Gastroesophageal sphincter (tissue), 4 donors: Measurements from ENCODE around the gene DDAH2. TPM values are rescaled to one million over a fixed set of nuclear protein-coding genes. Genes with fewer than 3 reads are reported as not detected.

Experiments used
- ATAC-seq: fragments of 150-250 bp; one replicate; pipeline ENCODE4 v1.9.1; 2016; ENCODE audit warnings: mild to moderate bottlenecking, moderate library complexity
- H3K27ac ChIP-seq, 4 donors: fragments of 200-600 bp; sonication (generic) in 3 of 4; 1 replicate in 3 of 4; 2 replicates in 1 of 4; pipeline ENCODE4 v1.5.1; 2016 to 2019
- H3K27me3 ChIP-seq: fragments of 200-600 bp; sonication (generic); one replicate; pipeline ENCODE4 v1.5.1; 2019
- H3K36me3 ChIP-seq, 2 donors: fragments of 200-600 bp; sonication (generic); one replicate each; pipeline ENCODE4 v1.5.1; 2019; ENCODE audit warnings: control low read depth in 1 of 2
- H3K4me1 ChIP-seq, 3 donors: fragments of 200-600 bp; sonication (generic); 1 replicate in 2 of 3; 2 replicates in 1 of 3; pipeline ENCODE4 v1.5.1; 2016 to 2019; ENCODE audit warnings: control low read depth in 2 of 3
- H3K4me3 ChIP-seq, 2 donors: fragments of 200-600 bp; sonication (generic); one replicate each; pipeline ENCODE4 v1.5.1; 2019; ENCODE audit warnings: mild to moderate bottlenecking in 1 of 2, moderate library complexity in 1 of 2
- H3K9me3 ChIP-seq, 3 donors: fragments of 200-600 bp; sonication (generic); one replicate each; pipeline ENCODE4 v1.5.1; 2017 to 2019; ENCODE audit warnings: control low read depth in 2 of 3
- EP300 ChIP-seq: sonication (generic); formaldehyde crosslinking; IDR thresholded peaks from one replicate; pipeline ENCODE4 v1.6.1; 2017; ENCODE audit warnings: antibody characterized with exemption, mild to moderate bottlenecking
- POLR2A ChIP-seq, 2 donors: fragments of 450-650 bp; IDR thresholded peaks; one replicate each; pipeline ENCODE4 v1.6.1; 2017; ENCODE audit warnings: antibody characterized with exemption in 2 of 2, mild to moderate bottlenecking in 2 of 2, moderate library complexity in 1 of 2
- POLR2AphosphoS5 ChIP-seq: sonication (generic); formaldehyde crosslinking; IDR thresholded peaks from one replicate; pipeline ENCODE4 v1.6.1; 2017; ENCODE audit warnings: antibody characterized with exemption
- WGBS, 2 donors: methylation state at CpG; one replicate each; pipeline ENCODE4 v1.1.5; 2018; ENCODE audit warnings: low coverage in 1 of 2; 5-methylcytosine and 5-hydroxymethylcytosine counted together
- small RNA-seq, 4 donors: library from RNA; depleted of rRNA; stranded (forward); fragments of <200 nt; gene quantifications; one replicate each; pipeline ENCODE3, GENCODE V24; 2016
- total RNA-seq, 4 donors: library from RNA; depleted of rRNA; stranded (reverse); fragments of >200 nt; gene quantifications; one replicate each; pipeline ENCODE4 v1.1.0, GENCODE V29; 2016
- TF ChIP-seq, protein P1 (sequence below), 4 experiments: fragments of 200-600 bp in 2 of 4; fragments of 450-650 bp in 2 of 4; sonication (generic) in 1 of 4; IDR thresholded peaks; one replicate each; pipeline ENCODE4 v1.5.1; 2017 to 2019; ENCODE audit warnings: antibody characterized with exemption in 4 of 4, mild to moderate bottlenecking in 2 of 4, moderate library complexity in 2 of 4

DDAH2 gene
- total RNA-seq, 4 donors from 2014 or later, result 75.6 to 127 (median 99.0) TPM

DNA sequence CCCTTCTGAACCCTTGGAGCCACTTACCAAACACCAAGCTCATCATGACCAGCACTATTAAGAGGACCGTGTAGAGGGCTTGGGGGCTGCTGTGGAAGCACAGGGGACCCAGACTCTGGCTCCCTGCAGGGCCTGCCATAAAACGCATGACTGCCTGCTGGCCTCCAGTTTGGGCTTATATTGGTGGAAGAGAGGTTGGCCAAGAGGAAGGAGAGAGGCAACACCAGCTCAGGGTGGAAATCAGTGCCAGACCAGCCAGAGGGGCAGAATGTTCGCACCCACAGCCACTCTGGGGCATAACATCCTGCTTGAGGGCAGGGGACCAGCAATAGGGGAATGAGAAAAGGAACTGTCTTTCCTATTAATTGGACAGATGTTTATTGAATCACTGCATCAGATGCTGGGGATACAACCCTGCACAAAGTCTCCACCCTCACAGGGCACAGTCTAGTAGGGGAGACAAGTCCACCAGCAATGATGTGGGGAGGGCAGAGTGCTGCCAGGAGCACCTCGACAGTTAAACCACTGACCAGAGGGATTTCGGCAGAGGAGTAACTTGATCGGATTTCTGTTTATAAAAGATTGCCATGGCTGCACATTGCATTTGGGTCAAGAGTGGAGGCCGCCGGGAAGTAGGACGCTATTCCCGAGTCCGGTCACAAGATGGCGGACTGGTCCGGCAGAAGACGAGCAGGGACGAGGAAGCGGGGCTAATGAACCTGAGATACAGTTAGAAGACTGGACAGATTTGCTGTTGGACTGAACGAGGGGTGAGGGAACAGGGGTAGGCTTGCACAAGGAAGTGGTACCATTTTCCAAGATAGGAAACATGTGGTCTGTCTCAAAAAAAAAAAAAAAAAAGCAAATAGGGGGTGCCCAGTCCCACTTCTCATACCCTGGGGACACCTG is 48.6 kb downstream of the DDAH2 start, which contains the start of gene LY6G5C:
Gene LY6G5C, minus strand, starts transcription at position 842 of the 909 bp plus-strand sequence. Its CDS starts 694 bp downstream, at position 148.
- H3K4me3 ChIP-seq, result peak within 1 kb of the TSS; percentile 46 to 50
- WGBS, 2 donors, result 5 to 15% methylated on average over 5 to 11 of the region's 17 CpGs
- peak; percentile 88 for ATAC-seq
- no peaks in the 10 kb centered on the region for H3K9me3 ChIP-seq
- H3K27me3 ChIP-seq, result no peaks in the 10 kb centered on the region
- H3K27ac ChIP-seq, result peak within 1 kb of the TSS in 3 of 4 donors; percentile 58 to 86 (median 67)
- peaks cover 0 to 2% of the 10 kb centered on the region in 2 donors for H3K36me3 ChIP-seq
- TF ChIP-seq POLR2AphosphoS5, result peak; percentile 44
- TF ChIP-seq, protein P1, sequence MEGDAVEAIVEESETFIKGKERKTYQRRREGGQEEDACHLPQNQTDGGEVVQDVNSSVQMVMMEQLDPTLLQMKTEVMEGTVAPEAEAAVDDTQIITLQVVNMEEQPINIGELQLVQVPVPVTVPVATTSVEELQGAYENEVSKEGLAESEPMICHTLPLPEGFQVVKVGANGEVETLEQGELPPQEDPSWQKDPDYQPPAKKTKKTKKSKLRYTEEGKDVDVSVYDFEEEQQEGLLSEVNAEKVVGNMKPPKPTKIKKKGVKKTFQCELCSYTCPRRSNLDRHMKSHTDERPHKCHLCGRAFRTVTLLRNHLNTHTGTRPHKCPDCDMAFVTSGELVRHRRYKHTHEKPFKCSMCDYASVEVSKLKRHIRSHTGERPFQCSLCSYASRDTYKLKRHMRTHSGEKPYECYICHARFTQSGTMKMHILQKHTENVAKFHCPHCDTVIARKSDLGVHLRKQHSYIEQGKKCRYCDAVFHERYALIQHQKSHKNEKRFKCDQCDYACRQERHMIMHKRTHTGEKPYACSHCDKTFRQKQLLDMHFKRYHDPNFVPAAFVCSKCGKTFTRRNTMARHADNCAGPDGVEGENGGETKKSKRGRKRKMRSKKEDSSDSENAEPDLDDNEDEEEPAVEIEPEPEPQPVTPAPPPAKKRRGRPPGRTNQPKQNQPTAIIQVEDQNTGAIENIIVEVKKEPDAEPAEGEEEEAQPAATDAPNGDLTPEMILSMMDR (IDR thresholded peaks at IDR 0.05), result peak in 3 of 4 experiments; percentile 66 to 85 (median 67)
- TF ChIP-seq POLR2A (IDR thresholded peaks at IDR 0.05), result no peak
- TF ChIP-seq EP300, result no peak
- H3K4me1 ChIP-seq, result peaks cover 0 to 35% (median 5%) of the 10 kb centered on the region in 3 donors

DNA sequence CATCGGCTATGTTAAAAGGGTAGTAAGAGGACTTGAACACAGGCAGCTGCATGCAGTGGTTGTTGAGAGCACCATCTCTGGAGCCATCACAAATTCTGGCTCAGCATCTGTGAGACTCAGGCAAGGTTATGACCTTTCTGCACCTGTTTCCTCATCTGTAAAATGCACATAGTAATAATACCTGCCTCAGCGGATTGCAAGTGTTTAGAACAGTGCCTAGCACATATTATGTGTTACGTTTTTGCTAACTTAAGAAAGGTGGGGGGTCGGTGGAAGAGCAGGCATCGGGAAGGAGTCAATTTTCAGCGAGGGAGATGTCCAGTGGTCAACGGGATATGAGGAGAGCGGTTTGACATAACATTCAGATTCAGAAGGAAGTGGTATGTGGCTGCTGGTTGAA is 51.1 kb downstream of the DDAH2 start:
- Histone ChIP-seq H3K4me3 (no peak overlapping the region), H3K27ac (no peak overlapping the region), H3K9me3 (no peaks in the 10 kb centered on the region), H3K27me3 (no peaks in the 10 kb centered on the region), H3K36me3 (peaks cover 0 to 16% of the 10 kb centered on the region in 2 donors), H3K4me1 (peaks cover 0 to 25% (median 5%) of the 10 kb centered on the region in 3 donors)
- ATAC-seq, result no peak
- TF ChIP-seq EP300, result no peak
- WGBS, 2 donors, result 74 to 81% methylated on average over 5 to 8 of the region's 8 CpGs

Small RNA genes lying within 50 kb of the gene (small RNA-seq; reads per million reads assigned to genes)
- gene LY6G6D (0 reads per million in 4 donors), gene MIR4646 (0 to 0.37 (median 0) reads per million in 4 donors), gene MSH5-SAPCD1 (0 reads per million in 4 donors), gene RF00019 (0 reads per million in 4 donors), gene RNU6-850P (0 reads per million in 4 donors), gene SAPCD1 (0 reads per million in 4 donors)

Other genes starting within 250 kb of the DDAH2 start
- gene MICB, start 231.2 kb downstream of the DDAH2 start, total RNA-seq, result 1 to 10 TPM; 1.7 to 4.8 (median 2.0) TPM
- gene MCCD1, start 200.3 kb downstream of the DDAH2 start, total RNA-seq, result not detected
- gene DDX39B, start 187.3 kb downstream of the DDAH2 start, total RNA-seq, result 100 to 1,000 TPM; 125 to 327 (median 217) TPM
- 1 to 10 TPM; 1.3 to 5.7 (median 2.9) TPM for gene ATP6V1G2, start 182.7 kb downstream of the DDAH2 start, total RNA-seq
- 10 to 100 TPM; 21.3 to 44.2 (median 28.5) TPM for gene NFKBIL1, start 181.7 kb downstream of the DDAH2 start, total RNA-seq
- not detected for gene LTA, start 157.0 kb downstream of the DDAH2 start, total RNA-seq
- under 1 TPM in 1 of 4 donors, not detected in 3; 0.81 TPM for gene TNF, start 153.7 kb downstream of the DDAH2 start, total RNA-seq
- gene LTB, start 146.9 kb downstream of the DDAH2 start, total RNA-seq, result under 1 TPM in 1 of 4 donors, not detected in 3; 0.57 TPM
- gene LST1, start 143.0 kb downstream of the DDAH2 start, total RNA-seq, result 1 to 10 TPM; 1.4 to 7.7 (median 6.9) TPM
- gene NCR3, start 136.3 kb downstream of the DDAH2 start, total RNA-seq, result not detected
- gene AIF1, start 114.1 kb downstream of the DDAH2 start, total RNA-seq, result 10 to 100 TPM in 3 of 4 donors, 1 to 10 TPM in 1; 5.6 to 46.4 (median 21.3) TPM
- 100 to 1,000 TPM in 1 of 4 donors, 10 to 100 TPM in 3; 47.9 to 137 (median 76.2) TPM for gene PRRC2A, start 108.6 kb downstream of the DDAH2 start, total RNA-seq
- gene BAG6, start 76.6 kb downstream of the DDAH2 start, total RNA-seq, result 100 to 1,000 TPM; 131 to 252 (median 190) TPM
- 1 to 10 TPM in 3 of 4 donors, under 1 TPM in 1; 0.62 to 7.4 (median 3.2) TPM for gene APOM, start 73.4 kb downstream of the DDAH2 start, total RNA-seq
- gene C6orf47, start 68.5 kb downstream of the DDAH2 start, total RNA-seq, result 10 to 100 TPM; 30.0 to 40.0 (median 36.1) TPM
- gene GPANK1, start 64.3 kb downstream of the DDAH2 start, total RNA-seq, result 10 to 100 TPM; 17.1 to 22.3 (median 17.9) TPM
- gene CSNK2B, start 63.2 kb downstream of the DDAH2 start, total RNA-seq, result 100 to 1,000 TPM; 162 to 197 (median 167) TPM
- 1 to 10 TPM in 3 of 4 donors, under 1 TPM in 1; 0.10 to 9.3 (median 3.9) TPM for gene LY6G5B, start 59.3 kb downstream of the DDAH2 start, total RNA-seq
- 1 to 10 TPM in 1 of 4 donors, under 1 TPM in 1, not detected in 2; 0.94 to 1.9 TPM for gene LY6G5C, start 48.2 kb downstream of the DDAH2 start, total RNA-seq
- 10 to 100 TPM; 37.4 to 49.8 (median 47.2) TPM for gene ABHD16A, start 26.0 kb downstream of the DDAH2 start, total RNA-seq
- not detected for gene LY6G6F, start 22.4 kb downstream of the DDAH2 start, total RNA-seq
- gene LY6G6D, start 14.0 kb downstream of the DDAH2 start, total RNA-seq, result not detected
- gene LY6G6C, start 7.6 kb downstream of the DDAH2 start, total RNA-seq, result not detected
- gene MPIG6B, start 5.9 kb downstream of the DDAH2 start, total RNA-seq, result under 1 TPM in 1 of 4 donors, not detected in 3; 0.54 TPM
- gene CLIC1, start 7.2 kb upstream of the DDAH2 start, total RNA-seq, result 100 to 1,000 TPM; 191 to 427 (median 276) TPM
- gene MSH5, start 10.7 kb upstream of the DDAH2 start, total RNA-seq, result 10 to 100 TPM in 1 of 4 donors, 1 to 10 TPM in 3; 1.9 to 12.7 (median 6.7) TPM
- 1 to 10 TPM in 1 of 4 donors, under 1 TPM in 1, not detected in 2; 0.93 to 1.1 TPM for gene SAPCD1, start 33.4 kb upstream of the DDAH2 start, total RNA-seq
- gene VWA7, start 48.0 kb upstream of the DDAH2 start, total RNA-seq, result under 1 TPM; 0.12 to 0.54 (median 0.31) TPM
- gene VARS1, start 66.5 kb upstream of the DDAH2 start, total RNA-seq, result 10 to 100 TPM; 25.4 to 50.6 (median 29.9) TPM
- 10 to 100 TPM; 18.0 to 31.7 (median 28.5) TPM for gene LSM2, start 77.7 kb upstream of the DDAH2 start, total RNA-seq
- 1 to 10 TPM; 1.9 to 3.9 (median 2.6) TPM for gene HSPA1L, start 86.0 kb upstream of the DDAH2 start, total RNA-seq
- gene HSPA1A, start 86.2 kb upstream of the DDAH2 start, total RNA-seq, result 100 to 1,000 TPM; 287 to 496 (median 351) TPM
- gene HSPA1B, start 98.4 kb upstream of the DDAH2 start, total RNA-seq, result 100 to 1,000 TPM; 198 to 260 (median 219) TPM
- 10 to 100 TPM; 28.2 to 39.1 (median 30.5) TPM for gene NEU1, start 133.5 kb upstream of the DDAH2 start, total RNA-seq
- gene SLC44A4, start 149.7 kb upstream of the DDAH2 start, total RNA-seq, result 1 to 10 TPM in 2 of 4 donors, not detected in 2; 1.1 to 4.5 TPM
- 10 to 100 TPM; 29.5 to 43.4 (median 35.5) TPM for gene EHMT2, start 168.4 kb upstream of the DDAH2 start, total RNA-seq
- 1 to 10 TPM in 2 of 4 donors, under 1 TPM in 2; 0.40 to 2.0 (median 0.86) TPM for gene ZBTB12, start 172.8 kb upstream of the DDAH2 start, total RNA-seq
- 10 to 100 TPM in 3 of 4 donors, 1 to 10 TPM in 1; 3.3 to 33.4 (median 14.4) TPM for gene C2, start 198.4 kb upstream of the DDAH2 start, total RNA-seq
- gene CFB, start 216.8 kb upstream of the DDAH2 start, total RNA-seq, result 10 to 100 TPM in 3 of 4 donors, 1 to 10 TPM in 1; 8.1 to 42.6 (median 23.1) TPM
- 10 to 100 TPM; 64.1 to 89.7 (median 70.4) TPM for gene NELFE, start 229.7 kb upstream of the DDAH2 start, total RNA-seq
- 10 to 100 TPM; 18.8 to 52.5 (median 25.8) TPM for gene SKIC2, start 229.9 kb upstream of the DDAH2 start, total RNA-seq
- gene DXO, start 242.8 kb upstream of the DDAH2 start, total RNA-seq, result 10 to 100 TPM; 12.3 to 17.4 (median 14.6) TPM